UCSD-AML1 (cell line): Measurements from ENCODE around the gene TAF4.
"Not testable (repeated sequence)": the region's sequence is repeated elsewhere in the genome, so short reads cannot be mapped to it uniquely, and the experiment has no call there.

Experiments used
- DNase-seq: peaks from one replicate; lab custom pipeline; 2025; ENCODE audit not compliant: unreplicated experiment; lab: John Stamatoyannopoulos, UW

TAF4 gene

GRCh38 chr20:61951695-61952533, 113.8 kb downstream of the TAF4 start:
- no peak for DNase-seq

- DNase-seq = no peak
Measured at GRCh38 chr20:61950641-61951071, 115.0 kb downstream of the TAF4 start.

GRCh38 chr20:61949714-61950640, 115.7 kb downstream of the TAF4 start:
- no peak for DNase-seq

- DNase-seq = no peak
Measured at GRCh38 chr20:61949363-61949713, 116.3 kb downstream of the TAF4 start.

- DNase-seq = no peak
Measured at GRCh38 chr20:61948586-61949362, 116.9 kb downstream of the TAF4 start.

GRCh38 chr20:61948056-61948455, 117.6 kb downstream of the TAF4 start:
- not testable (repeated sequence) for DNase-seq

- DNase-seq = not testable (repeated sequence)
Measured at GRCh38 chr20:61945495-61945894, 120.2 kb downstream of the TAF4 start.

GRCh38 chr20:61944967-61945366, 120.7 kb downstream of the TAF4 start:
- not testable (repeated sequence) for DNase-seq

- no peak for DNase-seq
Measured at GRCh38 chr20:61942526-61942925, 123.2 kb downstream of the TAF4 start.

GRCh38 chr20:61941721-61942405, 123.8 kb downstream of the TAF4 start:
- no peak for DNase-seq

GRCh38 chr20:61940976-61941720, 124.5 kb downstream of the TAF4 start:
- DNase-seq = no peak

- no peak for DNase-seq
Measured at GRCh38 chr20:61940491-61940890, 125.2 kb downstream of the TAF4 start.

GRCh38 chr20:61939691-61940360, 125.9 kb downstream of the TAF4 start:
- no peak for DNase-seq

- DNase-seq = no peak
Measured at GRCh38 chr20:61938839-61939690, 126.6 kb downstream of the TAF4 start.

- no peak for DNase-seq
Measured at GRCh38 chr20:61937963-61938838, 127.5 kb downstream of the TAF4 start.

- no peak for DNase-seq
Measured at GRCh38 chr20:61937146-61937962, 128.3 kb downstream of the TAF4 start.
